B cell (primary cell): ENCODE data around the gene EIF2AK2. TPM values are rescaled to one million over a fixed set of nuclear protein-coding genes. Genes with fewer than 3 reads are reported as not detected.

Experiments
- ATAC-seq: fragments of 200-7000 bp; cut with Tn5 transposase; one replicate; pipeline ENCODE4 v1.10.0; 2021; ENCODE audit warnings: low read depth, mild to moderate bottlenecking, moderate number of reproducible peaks, moderate library complexity
- CTCF ChIA-PET: fragments of 350-600 bp; sonication (Branson Sonifier 250); formaldehyde crosslinking; loops from one replicate; lab custom pipeline; 2021; ENCODE audit warnings: antibody characterized with exemption, inconsistent platforms; lab: Charles Lee
- POLR2A ChIA-PET: fragments of 350-600 bp; sonication (Branson Sonifier 250); formaldehyde crosslinking; loops from one replicate; lab custom pipeline; 2021; ENCODE audit warnings: antibody characterized with exemption; lab: Charles Lee
- DNase-seq: peaks from one replicate; pipeline ENCODE4 v3.0.0; 2013
- H2AFZ ChIP-seq: 2 replicates; pipeline ENCODE4 v1.6.1; 2012; ENCODE audit warnings: mild to moderate bottlenecking, low read depth, low read length; ENCODE audit not compliant: insufficient read depth, poor library complexity, severe bottlenecking
- H3K27ac ChIP-seq, 2 donors: 1 replicate in 1 of 2; 2 replicates in 1 of 2; pipeline ENCODE4 v1.5.1; 2012 to 2013; ENCODE audit warnings: low read length in 2 of 2, mild to moderate bottlenecking in 2 of 2, moderate library complexity in 1 of 2
- H3K27me3 ChIP-seq, 4 experiments: fragments of 200-600 bp in 1 of 4; sonication (generic) in 1 of 4; replicated peaks in 1 of 4; 1 replicate in 2 of 4; 2 replicates in 2 of 4; pipeline versions ENCODE4 v1.6.1 to v1.7.0; 2013 to 2016; ENCODE audit warnings: low read length in 3 of 4, mild to moderate bottlenecking in 2 of 4, mixed read lengths in 1 of 4, moderate library complexity in 1 of 4; ENCODE audit not compliant: insufficient read depth in 4 of 4, control insufficient read depth in 3 of 4; ENCODE audit errors: control extremely low read depth in 1 of 4
- H3K36me3 ChIP-seq, 2 experiments: replicated peaks in 1 of 2; 1 replicate in 1 of 2; 2 replicates in 1 of 2; pipeline versions ENCODE4 v1.6.1 to v1.7.1; 2013; ENCODE audit warnings: low read length in 1 of 2; ENCODE audit not compliant: insufficient read depth in 2 of 2, control insufficient read depth in 1 of 2; ENCODE audit errors: control extremely low read depth in 1 of 2, extremely low read depth in 1 of 2
- H3K4me1 ChIP-seq, 2 donors: fragments of 200-600 bp in 1 of 2; sonication (generic) in 1 of 2; 1 replicate in 1 of 2; 2 replicates in 1 of 2; pipeline versions ENCODE4 v1.5.1 to v1.6.1; 2013 to 2017; ENCODE audit warnings: low read length in 2 of 2; ENCODE audit not compliant: control insufficient read depth in 2 of 2, insufficient read depth in 2 of 2
- H3K4me2 ChIP-seq: replicated peaks from 2 replicates; pipeline ENCODE3; 2012; ENCODE audit warnings: mild to moderate bottlenecking, low read depth, low read length; ENCODE audit not compliant: poor library complexity, severe bottlenecking
- H3K4me3 ChIP-seq, 5 experiments: fragments of 200-600 bp in 1 of 5; sonication (generic) in 1 of 5; 1 replicate in 3 of 5; 2 replicates in 2 of 5; pipeline versions ENCODE4 v1.5.1 to v1.7.0; 2011 to 2016; ENCODE audit warnings: low read length in 4 of 5, mild to moderate bottlenecking in 4 of 5, low read depth in 2 of 5, control low read depth in 1 of 5, moderate library complexity in 1 of 5; ENCODE audit not compliant: insufficient read depth in 1 of 5; ENCODE audit errors: control extremely low read depth in 1 of 5, extremely low read depth in 1 of 5
- H3K79me2 ChIP-seq: fragments of 200-600 bp; sonication (generic); one replicate; pipeline ENCODE4 v1.6.0; 2016; ENCODE audit warnings: low read length; ENCODE audit not compliant: control insufficient read depth, insufficient read depth
- H3K9ac ChIP-seq: fragments of 200-600 bp; sonication (generic); 2 replicates; pipeline ENCODE4 v1.6.1; 2017; ENCODE audit warnings: mild to moderate bottlenecking, low read length, moderate library complexity
- H3K9me3 ChIP-seq, 3 donors: one replicate each; pipeline versions ENCODE4 v1.6.1 to v1.7.1; 2013; ENCODE audit warnings: low read length in 2 of 3; ENCODE audit not compliant: control insufficient read depth in 2 of 3, insufficient read depth in 1 of 3; ENCODE audit errors: control extremely low read depth in 1 of 3
- H4K20me1 ChIP-seq: 2 replicates; pipeline ENCODE4 v1.6.0; 2012; ENCODE audit warnings: mild to moderate bottlenecking, low read length; ENCODE audit not compliant: insufficient read depth, control insufficient read depth, poor library complexity, severe bottlenecking
- H3K27ac Mint-ChIP-seq: one replicate; pipeline ENCODE4 v1.8.0; 2021; ENCODE audit warnings: mixed read lengths
- H3K27me3 Mint-ChIP-seq: one replicate; pipeline ENCODE4 v1.8.0; 2021; ENCODE audit warnings: mixed read lengths
- H3K4me1 Mint-ChIP-seq: one replicate; pipeline ENCODE4 v1.8.0; 2021; ENCODE audit warnings: mixed read lengths
- H3K4me3 Mint-ChIP-seq: one replicate; pipeline ENCODE4 v1.8.0; 2021; ENCODE audit warnings: mixed read lengths
- H3K9me3 Mint-ChIP-seq: one replicate; pipeline ENCODE4 v1.8.0; 2022; ENCODE audit warnings: mixed read lengths; ENCODE audit not compliant: insufficient read depth
- CTCF ChIP-seq: fragments of 200-600 bp; IDR thresholded peaks from one replicate; pipeline ENCODE4 v1.8.0; 2022; ENCODE audit warnings: antibody characterized with exemption, mild to moderate bottlenecking
- EZH2 ChIP-seq: IDR thresholded peaks from 2 replicates; pipeline ENCODE4 v1.6.1; 2012; ENCODE audit warnings: borderline replicate concordance, low read depth, mild to moderate bottlenecking, moderate library complexity, low read length; ENCODE audit not compliant: insufficient read depth, poor library complexity, severe bottlenecking
- WGBS: methylation state at CpG from one replicate; pipeline ENCODE4 v1.1.5; 2013; ENCODE audit warnings: missing lambda C conversion rate; ENCODE audit not compliant: insufficient coverage; 5-methylcytosine and 5-hydroxymethylcytosine counted together
- intact Hi-C: fragments of 100-400 bp; cut with micrococcal nuclease; formaldehyde crosslinking; loops from one replicate; pipeline ENCODE4 v1.10.0; 2022
- polyA plus RNA-seq: library from polyadenylated mRNA; depleted of rRNA; stranded (reverse); fragments of >200 nt; gene quantifications from 2 replicates; pipeline ENCODE4 v1.2.3, GENCODE V29; 2012
- total RNA-seq, 2 donors: library from RNA; stranded (reverse); fragments of 120-200 nt in 1 of 2; gene quantifications; 1 replicate in 1 of 2; 2 replicates in 1 of 2; pipeline versions ENCODE4 v1.2.3 to v1.2.4, GENCODE V29; 2013 to 2022

EIF2AK2 gene
- total and polyA plus RNA-seq, 2 donors (not counting 1 experiment from before 2014, with no cell fraction given): 6.5 to 36.9 TPM

- Histone ChIP-seq H4K20me1 (no peaks in the 10 kb centered on the region), H3K9ac (no peak overlapping the region), H2AFZ (no peak overlapping the region), H3K4me3 (no peak overlapping the region), H3K9me3 (no peaks in the 10 kb centered on the region), H3K27me3 (no peaks in the 10 kb centered on the region), H3K79me2 (no peaks in the 10 kb centered on the region), H3K4me1 (no peaks in the 10 kb centered on the region), H3K4me2 (no peak overlapping the region), H3K36me3 (no peaks in the 10 kb centered on the region), H3K27ac (no peak overlapping the region)
- Mint-ChIP-seq H3K27ac (no peak overlapping the region), H3K9me3 (no peaks in the 10 kb centered on the region), H3K4me3 (no peak overlapping the region), H3K27me3 (peaks cover 16% of the 10 kb centered on the region), H3K4me1 (no peaks in the 10 kb centered on the region)
- DNase-seq (no peak), ATAC-seq (no peak)
- POLR2A ChIA-PET: no interaction called here
- 83% methylated on average over 4 of the region's 4 CpGs for WGBS
- CTCF ChIA-PET: interaction anchor here (2.7 kb wide), 1 partner anchor 11 kb away, joined by 14 read pairs; no protein-coding TSS in a partner anchor
- TF ChIP-seq CTCF (no peak), EZH2 (no peak)
- intact Hi-C loops: no loop called here
Measured at GRCh38 chr2:37180006-37180639, 23.3 kb upstream of the EIF2AK2 start.

GRCh38 chr2:37173741-37174140 is 17.0 kb upstream of the EIF2AK2 start:
- peaks cover 9% of the 10 kb centered on the region for H3K27me3 Mint-ChIP-seq
- 89% methylated on average over 1 of the region's 1 CpG for WGBS

More at GRCh38 chr2:37173741-37174140, 17.0 kb upstream of the EIF2AK2 start:
- intact Hi-C loops: no loop called here
- no peaks in the 10 kb centered on the region for H3K4me1 ChIP-seq
- H3K4me2 ChIP-seq: no peak overlapping the region
- H3K9ac ChIP-seq: no peak overlapping the region
- TF ChIP-seq EZH2 (no peak), CTCF (no peak)
- H3K4me3 ChIP-seq: no peak overlapping the region
- CTCF ChIA-PET: interaction anchor here (0.7 kb wide), 1 partner anchor 758 kb away, joined by 5 read pairs; no protein-coding TSS in a partner anchor
- no peaks in the 10 kb centered on the region for H3K79me2 ChIP-seq
- no peaks in the 10 kb centered on the region for H3K36me3 ChIP-seq
- Mint-ChIP-seq H3K9me3 (no peaks in the 10 kb centered on the region), H3K27ac (no peak overlapping the region), H3K4me3 (no peak overlapping the region), H3K4me1 (no peaks in the 10 kb centered on the region)
- no peak overlapping the region for H3K27ac ChIP-seq
- H3K9me3 ChIP-seq: no peaks in the 10 kb centered on the region
- H2AFZ ChIP-seq: no peak overlapping the region
- H4K20me1 ChIP-seq: no peaks in the 10 kb centered on the region
- ATAC-seq (no peak), DNase-seq (no peak)
- POLR2A ChIA-PET: no interaction called here
- H3K27me3 ChIP-seq: no peaks in the 10 kb centered on the region
